ENCODE data around the gene RYR3. TPM values are rescaled to one million over a fixed set of nuclear protein-coding genes. Genes with fewer than 3 reads are reported as not detected.

RYR3 gene
- total RNA-seq, 4 donors from 2014 or later = 0.18 to 3.3 (median 2.3) TPM

GRCh38 chr15:33533197-33533596 is 222.4 kb downstream of the RYR3 start:
- TF ChIP-seq POLR2A (IDR thresholded peaks at IDR 0.05) (no peak), CTCF (IDR thresholded peaks at IDR 0.05) (no peak)
- Histone ChIP-seq H3K4me1 (no peaks in the 10 kb centered on the region), H3K36me3 (no peaks in the 10 kb centered on the region), H3K27ac (no peak overlapping the region), H3K9me3 (no peaks in the 10 kb centered on the region), H3K4me3 (no peak overlapping the region), H3K27me3 (no peaks in the 10 kb centered on the region)
- DNase-seq = no peak

GRCh38 chr15:33534642-33535041 is 223.9 kb downstream of the RYR3 start:
- H3K9me3 ChIP-seq = no peaks in the 10 kb centered on the region
- no peaks in the 10 kb centered on the region for H3K4me1 ChIP-seq
- TF ChIP-seq POLR2A (IDR thresholded peaks at IDR 0.05) (no peak), CTCF (IDR thresholded peaks at IDR 0.05) (no peak)
- H3K27ac ChIP-seq = no peak overlapping the region
- H3K27me3 ChIP-seq = no peaks in the 10 kb centered on the region
- no peak overlapping the region for H3K4me3 ChIP-seq
- DNase-seq = no peak
- no peaks in the 10 kb centered on the region for H3K36me3 ChIP-seq

- H3K4me3 ChIP-seq = no peak overlapping the region
- H3K4me1 ChIP-seq = no peaks in the 10 kb centered on the region
- no peak overlapping the region for H3K27ac ChIP-seq
- DNase-seq = no peak
- H3K36me3 ChIP-seq = no peaks in the 10 kb centered on the region
- H3K9me3 ChIP-seq = no peaks in the 10 kb centered on the region
- no peaks in the 10 kb centered on the region for H3K27me3 ChIP-seq
- TF ChIP-seq POLR2A (IDR thresholded peaks at IDR 0.05) = no peak
- TF ChIP-seq CTCF (IDR thresholded peaks at IDR 0.05) = no peak
Observed at GRCh38 chr15:33535135-33535534, 224.4 kb downstream of the RYR3 start.

- Histone ChIP-seq H3K4me1 (no peaks in the 10 kb centered on the region), H3K4me3 (no peak overlapping the region), H3K27ac (no peak overlapping the region), H3K27me3 (no peaks in the 10 kb centered on the region), H3K9me3 (no peaks in the 10 kb centered on the region), H3K36me3 (no peaks in the 10 kb centered on the region)
- no peak for TF ChIP-seq POLR2A (IDR thresholded peaks at IDR 0.05)
- no peak for TF ChIP-seq CTCF (IDR thresholded peaks at IDR 0.05)
- no peak for DNase-seq
Observed at GRCh38 chr15:33539825-33540573, 229.2 kb downstream of the RYR3 start.

GRCh38 chr15:33543957-33544356 is 233.2 kb downstream of the RYR3 start:
- DNase-seq = no peak
- Histone ChIP-seq H3K4me1 (no peaks in the 10 kb centered on the region), H3K4me3 (no peak overlapping the region), H3K9me3 (no peaks in the 10 kb centered on the region), H3K27ac (no peak overlapping the region), H3K36me3 (no peaks in the 10 kb centered on the region), H3K27me3 (no peaks in the 10 kb centered on the region)
- TF ChIP-seq POLR2A (IDR thresholded peaks at IDR 0.05) = no peak
- TF ChIP-seq CTCF (IDR thresholded peaks at IDR 0.05) = no peak
